Measurements from ENCODE around the gene ZNF143. TPM values are rescaled to one million over a fixed set of nuclear protein-coding genes. Genes with fewer than 3 reads are reported as not detected.

Gene ZNF143
- total and polyA plus RNA-seq, 2 of the 4 experiments (the other 2 are of a cell fraction): 23.8 to 49.6 TPM

DNA sequence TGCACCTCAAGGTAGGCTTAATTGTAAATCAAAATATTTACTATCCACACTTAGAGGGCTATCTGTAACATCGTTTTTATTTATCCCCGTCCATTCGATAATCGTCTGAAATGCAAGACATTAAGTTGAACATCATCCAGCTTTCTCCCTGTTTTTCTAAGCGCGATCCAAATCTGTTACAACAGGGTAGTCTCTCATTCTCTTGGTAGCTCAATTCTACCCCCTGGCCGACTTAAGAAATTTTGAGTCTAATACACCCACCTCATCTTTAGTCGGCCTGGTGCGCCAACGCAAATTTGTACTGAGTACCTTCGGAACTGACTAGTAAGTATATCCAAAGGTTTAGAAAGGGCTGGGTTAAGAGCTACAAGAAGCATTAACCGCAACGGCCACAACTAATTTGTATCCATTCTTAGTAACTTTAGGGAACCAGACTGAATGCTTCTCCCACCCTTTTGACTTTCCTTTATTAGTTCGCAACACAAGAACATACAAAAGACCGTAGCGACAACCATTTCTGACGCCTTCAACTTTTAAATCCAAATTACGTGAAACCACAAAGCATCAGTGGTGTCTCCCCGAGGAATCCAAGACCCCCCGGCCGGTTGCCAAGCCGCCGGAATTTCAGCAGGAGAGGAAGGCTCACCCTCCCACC, 1.0 kb upstream of the ZNF143 start:
- Histone ChIP-seq H3K4me3 (ENCODE audit: insufficient read depth, low read depth, low read length) (peak overlapping the region; percentile 81), H2AK5ac (ENCODE audit: low read depth, low read length) (peak overlapping the region; percentile 100), H3K79me1 (ENCODE audit: low read depth in 1 of 2, low read length in 2 of 2) (peaks cover 12 to 34% of the 10 kb centered on the region in 2 experiments), H4K8ac (ENCODE audit: low read depth in 2 of 2, low read length in 2 of 2) (peak overlapping the region; percentile 94 to 99), H2BK5ac (ENCODE audit: low read depth, low read length, poor library complexity, severe bottlenecking) (peak overlapping the region; percentile 92), H2BK120ac (ENCODE audit: low read depth, low read length) (peak overlapping the region; percentile 72), H3K27ac (ENCODE audit: insufficient read depth, low read length) (peak overlapping the region; percentile 91), H4K91ac (ENCODE audit: insufficient read depth, low read depth, low read length) (peak overlapping the region; percentile 100), H2BK20ac (ENCODE audit: low read depth, low read length) (0 out of 2 replicates have a peak overlapping the region, but pooled peaks have one; percentile 23), H3K4me2 (ENCODE audit: low read depth, low read length) (peak overlapping the region; percentile 94), H3K23ac (ENCODE audit: low read depth, low read length) (peak overlapping the region; percentile 100), H3K56ac (ENCODE audit: extremely low read depth, insufficient read depth, low read length) (peak overlapping the region; percentile 99), H4K5ac (ENCODE audit: low read depth, low read length) (peak overlapping the region; percentile 98), H3K27me3 (ENCODE audit: control insufficient read depth, insufficient read depth, low read length) (no peaks in the 10 kb centered on the region), H4K20me1 (ENCODE audit: insufficient read depth, low read length) (no peaks in the 10 kb centered on the region), H3K36me3 (ENCODE audit: control insufficient read depth, insufficient read depth, low read length) (no peaks in the 10 kb centered on the region), H3K9me3 (ENCODE audit: control insufficient read depth, insufficient read depth, low read length) (no peaks in the 10 kb centered on the region), H2AFZ (replicated peaks; ENCODE audit: low read length, poor library complexity) (peak overlapping the region; percentile 88), H3K4ac (ENCODE audit: low read depth, low read length) (peak overlapping the region; percentile 100), H3K9ac (ENCODE audit: low read depth, low read length) (peak overlapping the region; percentile 95), H2BK15ac (ENCODE audit: low read depth, low read length) (peak overlapping the region; percentile 3; the same call in 1 of the 3 replicates), H3K9me1 (ENCODE audit: insufficient read depth, low read length) (no peaks in the 10 kb centered on the region), H3K14ac (replicated peaks; ENCODE audit: low read depth, low read length) (peak overlapping the region; percentile 100), H3K18ac (ENCODE audit: low read depth, low read length) (peak overlapping the region; percentile 97), H3K4me1 (ENCODE audit: control insufficient read depth, insufficient read depth, low read length) (no peaks in the 10 kb centered on the region), H2AK9ac (replicated peaks; ENCODE audit: low read depth, low read length, poor library complexity) (peak overlapping the region; percentile 100)
- ChIA-PET POLR2A (ENCODE audit: unreplicated experiment) (interaction anchor here (0.6 to 1.2 kb wide), 5 partner anchors 15 to 588 kb away, joined by 3 read pairs; no protein-coding TSS in a partner anchor), CTCF (no interaction called here)
- WGBS, 2 experiments (ENCODE audit: extremely low coverage in 2 of 2, insufficient read length in 1 of 2): 1% methylated on average over 11 of the region's 23 CpGs; no CpG with 5 or more reads in 1 of the 2 experiments
- intact Hi-C loops (cut with micrococcal nuclease) (loop anchor here (1.0 to 5.0 kb wide), 3 partner anchors 114 to 289 kb away; partner anchors contain the start of gene WEE1), dilution Hi-C loops (cut with HindIII; ENCODE audit: low sequenced_read_pairs, unreplicated experiment) (no loop called here), in situ Hi-C loops (cut with MboI; ENCODE audit: low sequenced_read_pairs) (no loop called here)
- peak; percentile 64 for DNase-seq
- BruUV-seq (replicated peaks): TSS peak; percentile 91
- ATAC-seq (ENCODE audit: low read depth): no peak
- TF ChIP-seq, protein P1, sequence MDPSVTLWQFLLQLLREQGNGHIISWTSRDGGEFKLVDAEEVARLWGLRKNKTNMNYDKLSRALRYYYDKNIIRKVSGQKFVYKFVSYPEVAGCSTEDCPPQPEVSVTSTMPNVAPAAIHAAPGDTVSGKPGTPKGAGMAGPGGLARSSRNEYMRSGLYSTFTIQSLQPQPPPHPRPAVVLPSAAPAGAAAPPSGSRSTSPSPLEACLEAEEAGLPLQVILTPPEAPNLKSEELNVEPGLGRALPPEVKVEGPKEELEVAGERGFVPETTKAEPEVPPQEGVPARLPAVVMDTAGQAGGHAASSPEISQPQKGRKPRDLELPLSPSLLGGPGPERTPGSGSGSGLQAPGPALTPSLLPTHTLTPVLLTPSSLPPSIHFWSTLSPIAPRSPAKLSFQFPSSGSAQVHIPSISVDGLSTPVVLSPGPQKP (IDR thresholded peaks at IDR 0.05; ENCODE audit: borderline replicate concordance, low read depth, low read length): no peak
- TF ChIP-seq RAD21 (IDR thresholded peaks at IDR 0.05; ENCODE audit: low read length): no peak
- no peak for TF ChIP-seq POLR2A (IDR thresholded peaks at IDR 0.05; ENCODE audit: low read depth, low read length)
- TF ChIP-seq, protein P2, sequence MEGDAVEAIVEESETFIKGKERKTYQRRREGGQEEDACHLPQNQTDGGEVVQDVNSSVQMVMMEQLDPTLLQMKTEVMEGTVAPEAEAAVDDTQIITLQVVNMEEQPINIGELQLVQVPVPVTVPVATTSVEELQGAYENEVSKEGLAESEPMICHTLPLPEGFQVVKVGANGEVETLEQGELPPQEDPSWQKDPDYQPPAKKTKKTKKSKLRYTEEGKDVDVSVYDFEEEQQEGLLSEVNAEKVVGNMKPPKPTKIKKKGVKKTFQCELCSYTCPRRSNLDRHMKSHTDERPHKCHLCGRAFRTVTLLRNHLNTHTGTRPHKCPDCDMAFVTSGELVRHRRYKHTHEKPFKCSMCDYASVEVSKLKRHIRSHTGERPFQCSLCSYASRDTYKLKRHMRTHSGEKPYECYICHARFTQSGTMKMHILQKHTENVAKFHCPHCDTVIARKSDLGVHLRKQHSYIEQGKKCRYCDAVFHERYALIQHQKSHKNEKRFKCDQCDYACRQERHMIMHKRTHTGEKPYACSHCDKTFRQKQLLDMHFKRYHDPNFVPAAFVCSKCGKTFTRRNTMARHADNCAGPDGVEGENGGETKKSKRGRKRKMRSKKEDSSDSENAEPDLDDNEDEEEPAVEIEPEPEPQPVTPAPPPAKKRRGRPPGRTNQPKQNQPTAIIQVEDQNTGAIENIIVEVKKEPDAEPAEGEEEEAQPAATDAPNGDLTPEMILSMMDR (conservative IDR thresholded peaks at IDR 0.05; ENCODE audit: low read depth, low read length): no peak; the same call in 1 of the 2 replicates
- no peak for TF ChIP-seq BHLHE40 (IDR thresholded peaks at IDR 0.05; ENCODE audit: low read depth, low read length)
- no peak for TF ChIP-seq RFX5 (IDR thresholded peaks at IDR 0.05; ENCODE audit: low read depth, low read length)
- no peak for TF ChIP-seq RCOR1 (IDR thresholded peaks at IDR 0.05; ENCODE audit: insufficient replicate concordance, low read length)
- no peak for TF ChIP-seq NFE2L2 (IDR thresholded peaks at IDR 0.05; ENCODE audit: low read depth, low read length)
- TF ChIP-seq CEBPB (IDR thresholded peaks at IDR 0.05; ENCODE audit: low read depth, low read length): no peak
- TF ChIP-seq, protein P3, sequence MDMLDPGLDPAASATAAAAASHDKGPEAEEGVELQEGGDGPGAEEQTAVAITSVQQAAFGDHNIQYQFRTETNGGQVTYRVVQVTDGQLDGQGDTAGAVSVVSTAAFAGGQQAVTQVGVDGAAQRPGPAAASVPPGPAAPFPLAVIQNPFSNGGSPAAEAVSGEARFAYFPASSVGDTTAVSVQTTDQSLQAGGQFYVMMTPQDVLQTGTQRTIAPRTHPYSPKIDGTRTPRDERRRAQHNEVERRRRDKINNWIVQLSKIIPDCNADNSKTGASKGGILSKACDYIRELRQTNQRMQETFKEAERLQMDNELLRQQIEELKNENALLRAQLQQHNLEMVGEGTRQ (IDR thresholded peaks at IDR 0.05; ENCODE audit: low read depth, low read length): no peak
- no peak for TF ChIP-seq FOS (IDR thresholded peaks at IDR 0.05; ENCODE audit: low read depth, low read length)
- no peak for TF ChIP-seq MAZ (IDR thresholded peaks at IDR 0.05; ENCODE audit: borderline replicate concordance, low read depth, low read length)
- no peak for TF ChIP-seq SMC3 (IDR thresholded peaks at IDR 0.05; ENCODE audit: low read depth, low read length)
- TF ChIP-seq MXI1 (IDR thresholded peaks at IDR 0.05; ENCODE audit: borderline replicate concordance, low read depth, low read length): no peak
- no peak for TF ChIP-seq MAFK (IDR thresholded peaks at IDR 0.05; ENCODE audit: low read depth, low read length)
